BLaER1 (cell line): ENCODE measurements around the gene PLEKHA7.
"Not testable (repeated sequence)": the region's sequence is repeated elsewhere in the genome, so short reads cannot be mapped to it uniquely, and the experiment has no call there.

Experiments
- H3K27ac ChIP-seq: shearing (Covaris generic); formaldehyde crosslinking; 2 replicates; pipeline ENCODE4 v1.8.1; 2022
- H3K27me3 ChIP-seq: shearing (Covaris generic); formaldehyde crosslinking; 2 replicates; pipeline ENCODE4 v1.8.1; 2022
- H3K36me3 ChIP-seq: shearing (Covaris generic); formaldehyde crosslinking; 2 replicates; pipeline ENCODE4 v1.8.1; 2022
- H3K4me1 ChIP-seq: shearing (Covaris generic); formaldehyde crosslinking; 2 replicates; pipeline ENCODE4 v1.8.1; 2022
- H3K4me2 ChIP-seq: shearing (Covaris generic); formaldehyde crosslinking; 2 replicates; pipeline ENCODE4 v1.8.1; 2022
- H3K4me3 ChIP-seq: shearing (Covaris generic); formaldehyde crosslinking; 2 replicates; pipeline ENCODE4 v1.8.1; 2022
- H3K9ac ChIP-seq: shearing (Covaris generic); formaldehyde crosslinking; 2 replicates; pipeline ENCODE4 v1.8.1; 2022
- H3K9me3 ChIP-seq: shearing (Covaris generic); formaldehyde crosslinking; 2 replicates; pipeline ENCODE4 v1.8.1; 2022
- H4K20me1 ChIP-seq: shearing (Covaris generic); formaldehyde crosslinking; 2 replicates; pipeline ENCODE4 v1.8.1; 2022
- Cebpa-rat ChIP-seq: shearing (Covaris generic); IDR thresholded peaks from 2 replicates; pipeline ENCODE4 v1.8.1; 2022

Gene PLEKHA7

GRCh38 chr11:16933291-16933690 lies 80.9 kb downstream of the PLEKHA7 start:
- H3K36me3 ChIP-seq = no peaks in the 10 kb centered on the region
- no peak for TF ChIP-seq Cebpa-rat
- no peaks in the 10 kb centered on the region for H4K20me1 ChIP-seq
- H3K27ac ChIP-seq = no peak overlapping the region
- no peaks in the 10 kb centered on the region for H3K27me3 ChIP-seq
- no peak overlapping the region for H3K9ac ChIP-seq
- H3K4me2 ChIP-seq = no peak overlapping the region
- H3K4me3 ChIP-seq = no peak overlapping the region
- no peaks in the 10 kb centered on the region for H3K9me3 ChIP-seq
- H3K4me1 ChIP-seq = peaks cover 5% of the 10 kb centered on the region

DNA sequence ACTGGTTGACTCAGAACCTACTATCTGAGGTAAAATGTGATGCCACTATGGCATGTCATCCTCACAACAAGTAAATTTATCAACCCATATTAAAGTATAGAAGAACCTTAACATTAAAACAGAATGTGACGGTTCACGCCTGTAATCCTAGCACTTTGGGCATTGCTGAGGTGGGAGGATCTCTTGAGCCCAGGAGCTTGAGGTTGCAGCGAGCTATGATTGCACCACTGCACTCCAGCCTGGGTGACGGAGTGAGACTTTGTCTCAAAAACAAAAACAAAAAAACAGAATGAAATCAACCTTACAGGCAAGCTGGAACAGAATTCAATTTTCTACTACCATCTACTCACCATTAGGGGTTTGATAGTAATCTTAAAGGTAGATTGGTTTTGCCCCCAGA lies 86.2 kb downstream of the PLEKHA7 start:
- no peaks in the 10 kb centered on the region for H3K36me3 ChIP-seq
- H3K27ac ChIP-seq = no peak overlapping the region
- TF ChIP-seq Cebpa-rat = no peak
- no peak overlapping the region for H3K4me2 ChIP-seq
- H3K9ac ChIP-seq = no peak overlapping the region
- H4K20me1 ChIP-seq = peaks cover 15% of the 10 kb centered on the region
- no peak overlapping the region for H3K4me3 ChIP-seq
- peaks cover 44% of the 10 kb centered on the region for H3K27me3 ChIP-seq
- peaks cover 15% of the 10 kb centered on the region for H3K9me3 ChIP-seq
- H3K4me1 ChIP-seq = peaks cover 5% of the 10 kb centered on the region; the same call in 1 of the 2 replicates

GRCh38 chr11:16926883-16927626 lies 87.2 kb downstream of the PLEKHA7 start:
- peaks cover 54% of the 10 kb centered on the region for H3K27me3 ChIP-seq
- no peak for TF ChIP-seq Cebpa-rat
- peaks cover 5% of the 10 kb centered on the region; the same call in 1 of the 2 replicates for H3K4me1 ChIP-seq
- H3K27ac ChIP-seq = no peak overlapping the region
- peaks cover 15% of the 10 kb centered on the region for H3K9me3 ChIP-seq
- H3K4me2 ChIP-seq = no peak overlapping the region
- H3K36me3 ChIP-seq = no peaks in the 10 kb centered on the region
- H3K4me3 ChIP-seq = no peak overlapping the region
- peaks cover 15% of the 10 kb centered on the region for H4K20me1 ChIP-seq
- H3K9ac ChIP-seq = no peak overlapping the region

DNA sequence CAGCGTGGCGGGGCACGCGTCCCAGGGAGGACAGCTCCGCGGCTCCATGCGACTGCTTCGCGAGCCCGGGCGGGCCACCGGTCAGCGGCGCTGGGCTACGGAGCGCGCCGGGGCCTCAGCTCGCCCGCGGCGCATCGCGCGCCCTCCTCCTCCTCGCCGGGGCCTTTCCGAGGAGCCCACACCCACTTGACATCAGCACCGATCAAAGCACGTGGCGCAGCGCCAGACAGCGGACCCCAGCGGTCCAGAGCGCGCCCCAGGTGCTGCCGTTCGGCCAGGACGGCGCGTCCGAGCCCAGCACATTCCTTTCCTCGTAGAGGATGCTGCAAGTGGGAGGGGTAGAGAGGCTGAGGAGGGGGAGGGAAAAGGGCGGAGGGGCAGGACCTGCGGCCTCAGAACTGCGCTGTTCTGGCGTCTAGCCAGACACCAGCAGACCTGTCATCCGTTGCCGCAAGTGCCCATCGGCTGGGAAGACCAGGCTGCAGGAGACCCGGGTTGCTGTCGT lies 88.6 kb downstream of the PLEKHA7 start:
- peak overlapping the region; percentile 24 for H3K4me2 ChIP-seq
- H3K4me3 ChIP-seq = 0 out of 2 replicates have a peak overlapping the region, but pooled peaks have one; percentile 11
- H3K4me1 ChIP-seq = peaks cover 5% of the 10 kb centered on the region; the same call in 1 of the 2 replicates
- TF ChIP-seq Cebpa-rat = no peak
- peaks cover 15% of the 10 kb centered on the region for H4K20me1 ChIP-seq
- peaks cover 59% of the 10 kb centered on the region for H3K27me3 ChIP-seq
- no peak overlapping the region for H3K27ac ChIP-seq
- no peaks in the 10 kb centered on the region for H3K36me3 ChIP-seq
- no peak overlapping the region for H3K9ac ChIP-seq
- H3K9me3 ChIP-seq = peaks cover 15% of the 10 kb centered on the region

DNA sequence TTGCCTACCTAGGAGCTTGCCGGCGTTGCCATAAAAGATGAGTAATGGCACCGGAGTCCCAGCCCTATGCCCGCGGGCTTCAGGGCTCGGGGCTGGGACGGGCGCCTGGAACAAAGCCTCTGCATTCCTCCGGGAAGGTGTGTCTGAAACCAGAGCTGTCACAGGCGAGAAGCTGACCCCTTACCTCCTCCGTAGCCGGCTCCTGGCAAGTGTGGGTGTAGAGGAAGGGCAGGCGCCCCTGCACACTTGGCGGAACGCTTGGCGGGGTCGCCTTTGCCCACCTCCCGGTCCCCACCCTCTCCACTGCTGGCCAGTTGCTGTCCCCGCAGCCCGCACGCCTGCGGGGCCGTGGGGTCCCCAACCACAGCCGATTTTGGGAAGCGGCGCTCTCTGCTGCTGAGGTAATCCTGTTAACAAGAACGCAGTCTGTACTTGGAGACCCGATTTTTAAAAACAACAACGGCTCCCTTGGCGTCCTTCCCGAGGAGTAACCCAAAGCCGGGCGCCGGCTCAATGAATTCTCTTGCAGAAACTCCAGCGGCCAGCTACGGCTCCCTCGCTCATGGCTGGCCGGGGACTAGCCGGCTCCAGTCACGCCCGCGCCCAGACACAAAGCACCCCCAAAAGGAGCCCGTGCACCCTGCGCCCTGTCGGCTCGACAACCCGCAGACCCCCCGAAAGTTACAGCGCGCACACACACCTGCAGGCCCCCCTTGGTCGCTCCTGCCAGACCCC lies 89.2 kb downstream of the PLEKHA7 start:
- peaks cover 15% of the 10 kb centered on the region for H3K9me3 ChIP-seq
- 0 out of 2 replicates have a peak overlapping the region, but pooled peaks have one; percentile 11 for H3K4me3 ChIP-seq
- peaks cover 5% of the 10 kb centered on the region; the same call in 1 of the 2 replicates for H3K4me1 ChIP-seq
- no peak for TF ChIP-seq Cebpa-rat
- peaks cover 15% of the 10 kb centered on the region for H4K20me1 ChIP-seq
- H3K9ac ChIP-seq = no peak overlapping the region
- no peak overlapping the region for H3K27ac ChIP-seq
- H3K27me3 ChIP-seq = peaks cover 59% of the 10 kb centered on the region
- peak overlapping the region; percentile 24 for H3K4me2 ChIP-seq
- no peaks in the 10 kb centered on the region for H3K36me3 ChIP-seq

DNA sequence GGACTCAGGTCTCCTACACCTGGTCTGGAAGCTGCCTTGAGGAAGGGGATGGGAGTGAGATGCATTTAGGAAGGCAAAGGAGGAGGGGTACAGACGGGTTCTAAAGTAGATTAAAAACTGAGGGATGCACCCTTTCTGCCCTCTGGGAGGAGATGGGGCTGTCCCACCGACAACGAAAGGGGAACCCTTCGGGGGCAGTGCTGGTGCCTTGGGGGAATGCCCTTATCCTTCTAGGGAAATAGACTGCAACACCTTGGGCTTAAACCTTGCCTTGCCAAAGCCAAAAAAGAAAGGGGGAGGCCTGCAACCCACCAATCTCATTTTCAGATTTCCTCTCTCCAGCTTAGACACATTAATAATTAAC lies 89.8 kb downstream of the PLEKHA7 start:
- peaks cover 59% of the 10 kb centered on the region for H3K27me3 ChIP-seq
- no peak overlapping the region for H3K4me3 ChIP-seq
- H3K4me1 ChIP-seq = peaks cover 5% of the 10 kb centered on the region; the same call in 1 of the 2 replicates
- H3K9ac ChIP-seq = no peak overlapping the region
- no peak overlapping the region for H3K27ac ChIP-seq
- H4K20me1 ChIP-seq = peaks cover 15% of the 10 kb centered on the region
- peaks cover 15% of the 10 kb centered on the region for H3K9me3 ChIP-seq
- H3K4me2 ChIP-seq = no peak overlapping the region
- no peaks in the 10 kb centered on the region for H3K36me3 ChIP-seq
- TF ChIP-seq Cebpa-rat = no peak

- peaks cover 59% of the 10 kb centered on the region for H3K27me3 ChIP-seq
- peaks cover 15% of the 10 kb centered on the region for H3K9me3 ChIP-seq
- H3K36me3 ChIP-seq = no peaks in the 10 kb centered on the region
- no peak overlapping the region for H3K4me2 ChIP-seq
- H3K4me1 ChIP-seq = peaks cover 5% of the 10 kb centered on the region; the same call in 1 of the 2 replicates
- no peak overlapping the region for H3K4me3 ChIP-seq
- H4K20me1 ChIP-seq = peaks cover 15% of the 10 kb centered on the region
- H3K9ac ChIP-seq = no peak overlapping the region
- TF ChIP-seq Cebpa-rat = no peak
- no peak overlapping the region for H3K27ac ChIP-seq
Observed at GRCh38 chr11:16923987-16924386, 90.2 kb downstream of the PLEKHA7 start.

DNA sequence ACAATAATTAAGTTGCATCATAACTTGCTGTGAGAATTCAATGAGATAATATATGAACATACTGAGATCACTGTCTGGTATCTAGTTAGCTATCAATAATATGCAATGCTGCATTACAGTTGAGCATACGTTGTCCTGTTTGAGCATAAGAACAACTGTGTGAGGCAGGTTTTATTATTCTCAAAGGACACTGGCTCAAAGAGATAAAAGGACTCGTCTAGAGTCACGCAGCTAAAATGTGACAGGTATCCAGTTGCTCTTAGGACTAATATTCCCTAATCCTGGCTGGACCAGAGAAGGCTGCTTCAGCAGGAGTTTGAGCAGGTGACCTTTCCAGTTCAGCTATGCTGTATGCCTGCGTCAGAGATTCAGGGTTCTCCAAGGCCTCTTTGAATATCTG lies 92.5 kb downstream of the PLEKHA7 start:
- Histone ChIP-seq H3K4me1 (peaks cover 5% of the 10 kb centered on the region; the same call in 1 of the 2 replicates), H3K27me3 (peaks cover 51% of the 10 kb centered on the region)

DNA sequence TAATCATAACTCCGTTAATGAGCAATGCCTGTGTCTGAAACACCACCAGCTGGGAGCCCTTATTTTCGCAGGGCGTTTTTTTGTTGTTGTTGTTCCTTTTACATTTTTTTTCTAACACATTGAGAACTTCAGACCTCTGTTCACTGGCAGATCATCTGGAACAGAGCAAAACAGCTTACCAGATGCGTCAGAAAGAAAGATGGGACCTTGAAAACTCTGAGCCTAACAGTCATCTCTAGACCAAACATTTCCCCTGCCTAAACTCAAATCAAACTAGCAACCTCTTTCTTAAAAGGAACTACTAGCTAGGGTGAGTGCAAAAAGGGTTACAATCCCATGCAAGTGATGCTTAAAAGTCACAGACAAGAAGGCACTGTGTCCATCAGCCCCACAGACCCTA lies 93.2 kb downstream of the PLEKHA7 start:
- Histone ChIP-seq H3K27me3 (peaks cover 44% of the 10 kb centered on the region), H3K4me2 (no peak overlapping the region), H3K4me3 (no peak overlapping the region), H3K9ac (no peak overlapping the region), H3K27ac (no peak overlapping the region), H3K9me3 (peaks cover 18% of the 10 kb centered on the region), H3K4me1 (peaks cover 5% of the 10 kb centered on the region; the same call in 1 of the 2 replicates), H3K36me3 (no peaks in the 10 kb centered on the region), H4K20me1 (peaks cover 15% of the 10 kb centered on the region)
- no peak for TF ChIP-seq Cebpa-rat

More for the DNA sequence above, 92.5 kb downstream of the PLEKHA7 start:
- H3K4me3 ChIP-seq = no peak overlapping the region
- peaks cover 15% of the 10 kb centered on the region for H4K20me1 ChIP-seq
- peaks cover 15% of the 10 kb centered on the region for H3K9me3 ChIP-seq
- no peak overlapping the region for H3K9ac ChIP-seq
- H3K27ac ChIP-seq = no peak overlapping the region
- no peak overlapping the region for H3K4me2 ChIP-seq
- no peaks in the 10 kb centered on the region for H3K36me3 ChIP-seq
- TF ChIP-seq Cebpa-rat = no peak

DNA sequence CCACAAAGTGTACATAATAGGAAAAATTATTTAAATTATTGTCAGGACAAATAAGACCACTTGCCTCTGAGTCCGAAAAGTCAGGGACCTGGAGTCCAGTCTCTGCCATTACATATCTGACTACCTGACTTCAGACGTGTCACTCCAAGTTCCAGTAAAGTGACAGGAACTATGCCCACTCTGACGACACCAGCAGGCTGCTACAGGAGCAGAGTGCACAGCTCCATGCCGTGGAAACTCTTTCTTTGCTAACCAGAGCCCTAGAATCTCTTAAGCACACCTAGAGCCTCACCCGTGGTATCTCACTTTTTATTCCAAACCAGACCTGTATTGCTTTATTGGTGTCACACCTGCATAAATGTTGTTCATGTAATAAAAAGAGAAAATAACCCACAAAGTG lies 93.7 kb downstream of the PLEKHA7 start:
- Histone ChIP-seq H3K9ac (no peak overlapping the region), H3K4me2 (no peak overlapping the region), H3K36me3 (no peaks in the 10 kb centered on the region), H3K4me3 (no peak overlapping the region), H4K20me1 (peaks cover 10% of the 10 kb centered on the region), H3K9me3 (peaks cover 14% of the 10 kb centered on the region), H3K27ac (no peak overlapping the region), H3K4me1 (peaks cover 4% of the 10 kb centered on the region; the same call in 1 of the 2 replicates), H3K27me3 (peaks cover 40% of the 10 kb centered on the region)
- TF ChIP-seq Cebpa-rat = no peak

DNA sequence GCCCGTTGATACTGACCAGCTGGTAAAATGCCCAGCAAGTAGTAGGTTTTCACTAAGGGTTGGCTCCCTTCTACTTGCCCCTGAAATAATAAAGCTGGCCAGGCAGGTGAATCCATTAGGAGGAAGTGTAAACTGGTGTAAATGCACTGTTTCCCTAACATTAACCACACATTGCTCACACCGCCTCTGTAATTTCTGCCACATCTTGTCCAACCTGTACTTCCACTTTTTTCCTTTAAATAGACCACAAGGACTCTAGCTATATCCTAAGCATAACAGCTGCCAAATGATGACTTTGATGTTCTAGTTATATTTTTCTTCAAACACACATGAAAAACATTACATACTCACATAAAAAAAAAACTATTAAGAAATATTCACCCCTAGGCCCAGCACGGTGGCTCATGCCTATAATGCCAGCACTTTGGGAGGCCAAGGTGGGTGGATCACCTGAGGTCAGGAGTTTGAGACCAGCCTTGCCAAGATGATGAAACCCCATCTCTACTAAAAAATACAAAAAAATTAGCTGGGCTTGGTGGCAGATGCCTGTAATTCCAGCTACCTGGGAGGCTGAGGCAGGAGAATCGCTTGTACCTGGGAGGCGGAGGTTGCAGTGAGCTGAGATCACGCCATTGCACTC lies 95.6 kb downstream of the PLEKHA7 start:
- not testable (repeated sequence) for H3K9ac ChIP-seq, H3K9me3 ChIP-seq, H3K4me2 ChIP-seq, H3K36me3 ChIP-seq, H4K20me1 ChIP-seq, H3K4me1 ChIP-seq, H3K4me3 ChIP-seq, H3K27ac ChIP-seq
- H3K27me3 ChIP-seq = peaks cover 21% of the 10 kb centered on the region
